Skin of body (tissue), 2 donors: ENCODE measurements around the gene LPAR6. TPM values are rescaled to one million over a fixed set of nuclear protein-coding genes. Genes with fewer than 3 reads are reported as not detected.

Source experiments
- DNase-seq: peaks from one replicate; lab custom pipeline; 2025; lab: John Stamatoyannopoulos, UW
- total RNA-seq: library from RNA; depleted of rRNA; stranded (reverse); fragments of >200 nt; gene quantifications from one replicate; pipeline ENCODE4 v1.2.3, GENCODE V29; 2014

LPAR6 gene
- total RNA-seq, 1 donor from 2014 or later = 62.5 TPM

- no peak for DNase-seq
These were observed 2.6 kb upstream of the LPAR6 start for GRCh38 chr13:48415516-48415915.

DNA sequence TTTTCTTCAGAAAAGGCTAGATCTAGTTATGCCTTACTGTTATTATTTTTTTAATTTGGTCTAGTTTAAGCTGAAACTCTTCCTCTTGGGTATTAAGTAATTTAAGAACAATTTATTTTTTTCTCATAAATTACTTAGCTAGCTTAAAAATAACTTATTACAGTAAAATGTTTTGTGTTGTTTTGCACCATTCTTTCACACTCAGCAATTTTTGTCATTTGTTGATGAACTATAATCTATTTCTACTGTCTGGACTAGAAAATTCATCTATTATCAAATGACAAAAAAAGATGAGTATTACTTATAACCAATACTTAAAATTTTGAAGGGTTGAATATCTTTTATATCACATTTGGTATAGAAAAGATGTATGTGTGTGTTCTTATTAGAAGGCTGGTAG, 1.6 kb upstream of the LPAR6 start:
- DNase-seq = no peak

- DNase-seq = peak; percentile 67
These were observed 927 bp downstream of the LPAR6 start for GRCh38 chr13:48411841-48412531.

DNA sequence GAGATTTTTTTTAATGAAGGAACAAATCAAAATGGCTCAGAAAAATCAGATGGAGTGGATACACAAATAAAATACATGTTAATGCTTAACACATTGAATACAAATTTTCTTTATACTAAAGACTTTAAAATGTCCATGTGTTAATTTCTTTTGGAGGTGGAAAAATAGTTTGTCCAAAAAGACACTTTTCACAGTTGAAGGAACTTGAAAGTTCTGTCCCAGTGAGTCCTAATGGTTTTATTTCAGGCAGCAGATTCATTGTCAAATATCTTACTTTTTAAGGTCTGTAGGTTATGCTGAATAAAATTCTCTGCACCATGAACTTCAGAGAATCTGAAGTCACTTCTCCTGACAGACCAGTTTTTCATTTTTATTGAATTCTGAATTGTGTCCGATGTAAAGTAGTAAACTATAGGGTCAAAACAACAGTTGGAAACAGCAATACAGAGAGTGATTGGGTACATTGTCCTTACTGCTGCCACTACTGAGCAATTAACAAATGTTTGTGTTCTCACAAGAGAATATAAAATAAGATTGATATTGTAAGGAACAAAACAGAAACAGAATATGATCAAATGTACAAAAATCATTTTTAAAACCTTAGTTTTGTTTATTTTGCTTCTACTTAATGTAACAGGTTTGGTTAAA, 1.6 kb downstream of the LPAR6 start:
- DNase-seq = peak; percentile 24

DNA sequence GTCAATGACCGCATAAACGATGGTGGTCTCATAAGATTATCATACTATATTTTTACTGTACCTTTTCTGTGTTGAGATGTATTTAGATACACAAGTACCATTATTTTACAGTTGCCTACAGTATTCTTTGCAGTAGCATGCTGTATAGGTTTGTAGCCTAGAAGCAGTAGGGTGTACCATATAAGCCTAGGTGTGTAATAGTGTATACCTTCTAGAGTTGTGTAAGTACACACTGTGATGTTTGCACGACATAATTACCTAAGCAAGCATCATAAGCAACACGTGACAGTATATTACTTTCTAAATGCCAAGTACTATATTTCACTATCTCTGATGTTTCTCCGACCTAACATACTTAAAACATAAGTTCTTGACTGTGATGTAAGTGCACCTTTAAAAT, 2.7 kb downstream of the LPAR6 start:
- DNase-seq = peak; percentile 44

- no peak for DNase-seq
These were observed 7.0 kb downstream of the LPAR6 start for GRCh38 chr13:48405875-48406274.

GRCh38 chr13:48404952-48405351, 8.0 kb downstream of the LPAR6 start:
- no peak for DNase-seq

DNA sequence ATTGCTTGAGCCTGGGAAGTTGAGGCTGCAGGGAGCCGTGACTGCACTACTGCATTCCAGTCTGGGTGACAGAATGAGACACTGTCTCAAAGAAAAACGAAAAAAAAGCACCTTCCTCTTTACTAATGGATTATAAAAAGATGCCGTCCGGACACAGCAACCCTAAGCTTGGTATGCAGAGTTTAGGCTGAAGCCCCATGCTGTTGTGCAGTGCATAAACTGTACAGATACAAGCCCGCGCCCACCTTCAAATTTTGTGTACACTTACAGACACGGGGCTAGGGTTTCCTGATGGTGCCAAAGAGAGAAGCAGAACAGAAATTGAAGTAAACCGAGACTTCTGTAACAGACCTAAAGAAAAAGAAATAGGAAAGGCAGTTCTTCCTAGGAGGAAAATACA, 9.0 kb downstream of the LPAR6 start:
- no peak for DNase-seq

DNA sequence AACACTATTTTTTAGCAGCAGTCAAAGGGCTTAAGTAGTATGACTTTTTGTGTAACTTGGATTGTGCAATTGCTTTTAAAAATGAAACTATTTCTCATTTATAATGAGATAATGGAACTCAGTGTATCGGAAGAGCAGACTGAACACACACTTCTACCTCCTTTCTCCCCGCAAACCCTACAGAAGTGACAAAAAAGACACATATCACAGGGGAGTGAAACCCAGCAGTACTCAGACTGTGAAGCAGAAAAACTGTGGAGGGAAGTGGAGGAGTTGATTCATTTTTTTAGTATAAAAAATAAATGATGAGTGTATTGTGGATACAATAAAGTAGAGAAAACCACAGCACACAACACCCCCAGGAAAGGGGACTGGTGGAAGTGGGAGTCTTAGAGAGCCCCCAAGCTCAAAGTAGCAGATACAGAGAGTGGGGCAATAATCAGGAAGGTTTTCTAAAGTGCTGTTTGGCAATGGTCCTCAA, 9.7 kb downstream of the LPAR6 start:
- no peak for DNase-seq

DNA sequence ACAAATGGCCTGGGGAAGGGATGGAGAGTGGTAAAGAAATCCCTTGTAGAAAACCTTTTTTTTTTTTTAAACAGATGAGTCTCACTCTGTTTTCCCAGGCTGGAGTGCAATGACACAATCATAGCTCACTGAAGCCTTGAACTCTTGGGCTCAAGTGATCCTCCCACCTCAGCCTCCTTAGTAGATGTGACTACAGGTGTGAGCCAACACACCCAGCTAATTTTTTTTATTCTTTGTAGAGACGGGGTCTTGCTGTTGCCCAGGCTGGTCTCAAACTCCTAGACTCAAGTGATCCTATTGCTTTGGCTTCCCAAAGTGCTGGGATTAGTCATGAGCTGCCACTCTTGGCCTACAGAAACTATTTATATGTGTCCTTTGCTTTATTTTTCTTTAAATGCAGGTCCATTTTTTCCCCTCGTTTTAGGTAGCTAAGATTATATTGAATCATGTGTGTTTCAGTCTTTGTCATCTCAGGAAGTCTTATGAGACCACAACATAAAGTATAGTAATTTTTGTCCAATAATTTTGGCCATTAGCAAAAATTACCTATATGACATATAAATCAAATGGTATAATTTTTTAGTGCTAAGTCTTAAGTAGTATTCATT, 10.5 kb downstream of the LPAR6 start:
- no peak for DNase-seq

DNA sequence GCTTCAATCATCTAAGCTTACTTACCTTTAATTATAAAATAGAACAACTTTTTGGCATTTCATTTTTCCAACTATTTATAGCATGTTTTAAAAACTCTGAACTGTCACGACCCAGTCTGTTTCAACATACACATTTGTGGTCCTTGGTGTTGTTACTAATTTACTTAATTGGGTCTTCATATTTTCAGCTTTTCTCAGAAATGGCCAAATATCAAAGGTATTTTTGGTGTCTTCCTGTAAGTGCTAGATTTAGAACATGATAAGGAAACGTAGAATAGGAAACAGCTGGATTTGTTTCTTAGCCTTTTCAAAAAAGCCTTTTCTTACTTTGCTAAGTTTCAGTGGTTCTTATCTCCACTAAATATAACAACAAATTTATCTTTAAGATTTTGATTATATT, 11.4 kb downstream of the LPAR6 start:
- no peak for DNase-seq

GRCh38 chr13:48400850-48401291, 12.0 kb downstream of the LPAR6 start:
- DNase-seq = peak; percentile 34

DNA sequence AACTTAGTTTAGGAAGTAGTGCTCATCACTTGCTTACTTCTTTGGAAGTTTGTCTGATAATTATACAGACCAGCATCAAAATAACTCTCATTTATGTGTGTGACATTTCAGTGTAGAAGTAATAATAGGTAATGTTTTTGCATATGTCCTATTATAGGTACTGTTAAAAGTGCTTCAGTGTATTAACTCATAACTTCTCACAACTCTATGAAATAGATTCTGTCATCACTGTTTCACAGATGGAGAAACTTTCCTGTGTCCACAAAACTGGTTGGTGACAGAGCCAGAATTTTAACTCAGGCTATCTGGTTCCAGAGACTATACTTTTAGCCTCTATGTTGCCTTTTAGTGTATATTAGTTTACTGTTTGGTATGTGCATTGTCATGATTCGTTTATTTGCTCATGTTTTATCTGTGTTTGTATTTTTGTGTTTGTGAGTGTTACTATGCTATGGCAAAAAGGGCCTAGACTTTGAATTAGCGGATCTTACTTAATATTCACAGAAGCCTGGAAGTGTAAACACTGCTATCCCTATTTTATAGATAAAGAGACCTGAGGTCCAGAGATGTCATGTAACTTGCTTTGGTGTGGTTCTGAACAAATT, 12.7 kb downstream of the LPAR6 start:
- no peak for DNase-seq

DNA sequence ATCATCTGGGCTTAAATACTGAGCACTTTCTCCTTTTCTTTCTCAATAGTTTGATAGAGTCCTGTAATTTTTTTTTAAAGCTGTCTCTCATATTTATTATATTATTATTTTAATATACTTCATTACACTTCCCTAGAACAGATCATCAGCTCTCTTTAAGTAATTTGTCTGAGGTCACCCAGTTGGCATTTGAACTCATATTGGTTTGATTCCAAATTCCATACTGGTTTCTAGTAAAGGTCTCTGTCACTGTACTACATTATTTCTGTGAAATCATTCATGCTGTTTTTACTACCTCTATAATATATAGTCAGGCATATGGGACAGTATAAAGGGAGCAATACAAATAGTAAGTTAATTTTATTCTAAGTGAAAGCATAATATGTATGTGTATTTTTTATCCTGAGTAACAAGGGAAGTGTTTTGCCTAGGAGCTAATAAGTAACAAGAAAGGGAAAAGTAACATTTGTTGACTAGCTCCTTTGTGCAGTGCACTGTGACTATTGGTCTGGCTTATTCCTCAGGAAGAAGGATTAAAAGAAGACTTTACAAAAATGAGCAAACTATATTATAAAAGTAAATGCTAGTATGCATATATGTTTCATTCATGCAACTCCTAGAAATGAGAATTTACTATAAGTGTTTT, 14.3 kb downstream of the LPAR6 start:
- no peak for DNase-seq

DNA sequence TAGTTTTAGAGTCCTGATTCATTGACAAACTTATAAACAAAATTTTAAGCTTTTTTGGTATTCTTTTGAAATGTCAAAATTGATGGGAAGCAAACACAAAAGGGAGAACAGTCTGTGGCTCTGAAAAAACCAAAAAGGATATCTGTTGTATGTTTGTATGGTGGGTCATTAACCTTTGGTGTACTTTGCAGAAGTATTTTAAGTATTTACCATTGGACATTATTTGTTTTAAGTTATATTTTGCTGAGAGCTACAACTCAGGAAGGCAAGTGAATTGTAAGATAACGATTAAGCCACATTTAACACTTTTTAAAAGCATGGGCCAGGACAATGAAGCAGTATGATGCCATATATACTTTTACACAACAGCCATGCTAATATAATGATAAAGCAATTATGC, 15.2 kb downstream of the LPAR6 start:
- DNase-seq = no peak

- no peak for DNase-seq
These were observed 19.2 kb downstream of the LPAR6 start for GRCh38 chr13:48393698-48394085.

GRCh38 chr13:48393030-48393697, 19.7 kb downstream of the LPAR6 start:
- DNase-seq = no peak

GRCh38 chr13:48391257-48391656, 21.7 kb downstream of the LPAR6 start:
- no peak for DNase-seq

DNA sequence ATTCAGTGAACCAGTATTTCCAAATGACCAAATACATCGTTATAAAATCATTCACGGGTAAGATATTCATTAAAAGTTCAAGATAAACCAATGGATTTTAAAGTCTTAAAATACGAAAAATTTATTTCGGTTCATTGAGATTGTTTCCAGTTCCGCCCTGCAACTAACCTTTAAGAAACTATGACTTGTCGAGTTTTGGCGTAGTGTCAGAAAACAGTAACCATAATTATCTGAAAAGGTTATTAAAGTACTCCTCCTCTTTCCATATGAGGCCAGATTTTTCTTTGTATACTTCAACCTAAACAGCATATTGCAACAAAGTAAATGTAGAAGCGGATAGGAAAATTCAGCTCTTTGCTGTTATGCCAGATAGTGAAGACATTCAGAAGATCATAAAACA, 26.1 kb downstream of the LPAR6 start:
- DNase-seq = no peak

GRCh38 chr13:48383384-48383783, 29.5 kb downstream of the LPAR6 start:
- DNase-seq = no peak

DNA sequence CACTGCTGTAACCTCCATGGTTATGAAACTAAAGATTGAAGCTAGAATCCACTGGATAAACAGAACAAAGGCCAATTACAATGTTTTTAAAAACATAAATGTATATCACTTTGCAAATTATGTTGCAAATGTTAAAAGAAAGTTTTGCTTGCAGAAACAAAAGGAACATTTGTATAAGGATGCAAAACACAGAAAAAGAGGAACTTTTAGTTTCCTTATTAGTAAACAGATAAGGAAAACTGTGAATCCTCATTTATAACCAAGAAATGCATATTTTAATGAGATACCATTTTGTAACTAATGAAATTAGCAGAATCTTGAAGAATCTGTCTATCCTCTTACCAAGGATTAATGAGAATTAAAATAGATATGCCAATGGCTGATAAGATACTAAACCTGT, 32.3 kb downstream of the LPAR6 start:
- no peak for DNase-seq
